ENCODE measurements around the gene MRPL20.
A peak's percentile ranks its signal among the peaks of the same experiment; 100 is the strongest.

Gene MRPL20

DNA sequence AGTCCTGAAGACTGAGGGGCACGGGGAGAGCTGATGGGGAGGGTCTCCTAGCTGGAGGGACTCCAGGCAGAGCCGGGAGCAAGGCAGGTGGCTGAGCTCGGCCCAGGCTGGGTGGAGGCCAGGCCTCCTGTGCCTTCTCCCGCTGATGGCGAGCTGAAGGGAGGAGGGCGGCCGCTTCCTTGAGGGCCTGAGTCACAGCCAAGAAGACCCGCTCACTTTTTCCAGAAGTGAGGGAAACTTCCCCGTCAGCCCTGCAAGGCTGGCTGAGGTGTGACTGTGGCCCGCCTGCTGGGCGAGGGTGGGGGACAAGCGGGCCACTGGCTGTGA lies 26.7 kb upstream of the MRPL20 start:
- Mint-ChIP-seq H3K27me3 (ENCODE audit: low read depth, poor library complexity) (no peaks in the 10 kb centered on the region), H3K36me3 (ENCODE audit: low read depth) (no peaks in the 10 kb centered on the region), H3K9me3 (no peaks in the 10 kb centered on the region), H3K4me1 (peaks cover 47% of the 10 kb centered on the region), H3K27ac (peak overlapping the region; percentile 57), H3K4me3 (peak overlapping the region; percentile 32)
- no peak for TF ChIP-seq CTCF (IDR thresholded peaks at IDR 0.05)
- peak; percentile 42 for DNase-seq

- H3K9me3 Mint-ChIP-seq, result peaks cover 5% of the 10 kb centered on the region
- peak overlapping the region; percentile 48 for H3K4me3 Mint-ChIP-seq
- peak overlapping the region; percentile 72 for H3K27ac Mint-ChIP-seq
- peak; percentile 69 for DNase-seq
- H3K36me3 Mint-ChIP-seq (ENCODE audit: low read depth), result no peaks in the 10 kb centered on the region
- no peaks in the 10 kb centered on the region for H3K27me3 Mint-ChIP-seq (ENCODE audit: low read depth, poor library complexity)
- TF ChIP-seq CTCF (IDR thresholded peaks at IDR 0.05), result no peak
- H3K4me1 Mint-ChIP-seq, result peaks cover 47% of the 10 kb centered on the region
Measured at GRCh38 chr1:1432951-1433803, 26.1 kb upstream of the MRPL20 start.

DNA sequence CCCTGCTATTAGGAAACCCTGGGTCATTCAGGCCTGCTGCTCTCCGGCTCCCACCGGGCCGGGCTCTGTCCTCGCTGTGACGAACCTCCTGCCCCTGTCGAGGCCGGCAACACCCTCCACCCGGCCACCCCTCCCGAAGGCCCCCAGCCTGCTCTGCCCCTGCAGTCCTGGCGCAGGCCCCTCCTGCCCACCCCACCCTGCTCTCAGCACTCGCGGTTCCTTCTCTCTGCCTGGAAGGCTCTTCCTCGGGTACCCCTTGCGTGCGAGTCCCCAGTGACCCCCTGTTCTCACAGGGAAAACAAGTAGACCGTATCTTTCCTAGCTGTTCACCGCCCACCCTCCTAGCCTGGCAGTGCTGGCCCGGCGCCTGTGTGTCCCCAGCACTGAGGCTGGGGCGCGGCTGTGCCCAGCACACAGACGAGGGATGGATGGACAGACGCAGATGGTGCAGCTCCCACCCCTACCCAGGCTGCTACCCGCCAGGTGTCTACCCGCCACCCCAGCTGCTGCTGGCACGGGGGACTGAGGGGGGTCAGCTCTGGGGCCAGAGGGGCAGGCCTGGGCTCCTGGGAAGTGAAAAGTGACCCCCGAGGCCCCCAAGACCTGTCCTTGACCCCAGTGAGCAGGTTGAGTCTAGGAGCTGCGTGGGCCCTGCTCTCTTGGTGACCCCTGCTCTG lies 25.3 kb upstream of the MRPL20 start:
- H3K36me3 Mint-ChIP-seq (ENCODE audit: low read depth), result no peaks in the 10 kb centered on the region
- peaks cover 5% of the 10 kb centered on the region for H3K9me3 Mint-ChIP-seq
- peak overlapping the region; percentile 45 for H3K27ac Mint-ChIP-seq
- DNase-seq, result no peak
- no peaks in the 10 kb centered on the region for H3K27me3 Mint-ChIP-seq (ENCODE audit: low read depth, poor library complexity)
- no peak for TF ChIP-seq CTCF (IDR thresholded peaks at IDR 0.05)
- H3K4me1 Mint-ChIP-seq, result peaks cover 47% of the 10 kb centered on the region
- peak overlapping the region; percentile 48 for H3K4me3 Mint-ChIP-seq

DNA sequence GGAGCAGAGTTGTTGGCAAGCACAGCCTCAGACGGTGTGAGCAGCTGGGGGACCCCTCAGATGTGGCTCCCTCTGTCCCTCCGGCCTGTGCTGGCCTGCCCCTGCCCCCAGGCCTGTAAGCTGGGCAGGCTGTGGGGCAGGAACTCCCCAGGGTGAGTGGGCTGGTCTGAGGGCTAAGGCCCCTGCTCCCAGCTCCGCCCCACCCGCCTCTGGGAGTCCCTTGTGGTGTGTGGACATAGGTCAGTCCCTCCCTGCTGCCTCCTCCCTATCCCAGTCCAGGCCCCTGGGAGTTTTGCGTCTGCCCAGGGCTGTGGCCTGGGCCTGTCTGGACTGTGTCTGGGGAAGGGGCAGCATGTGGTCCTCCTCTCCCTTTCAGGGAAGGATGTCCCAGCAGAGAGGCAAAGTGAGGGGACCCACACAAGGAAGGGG lies 24.8 kb upstream of the MRPL20 start:
- no peaks in the 10 kb centered on the region for H3K27me3 Mint-ChIP-seq (ENCODE audit: low read depth, poor library complexity)
- no peak overlapping the region for H3K27ac Mint-ChIP-seq
- no peak overlapping the region for H3K4me3 Mint-ChIP-seq
- no peaks in the 10 kb centered on the region for H3K36me3 Mint-ChIP-seq (ENCODE audit: low read depth)
- no peak for TF ChIP-seq CTCF (IDR thresholded peaks at IDR 0.05)
- peak; percentile 60 for DNase-seq
- peaks cover 47% of the 10 kb centered on the region for H3K4me1 Mint-ChIP-seq
- peaks cover 5% of the 10 kb centered on the region for H3K9me3 Mint-ChIP-seq

DNA sequence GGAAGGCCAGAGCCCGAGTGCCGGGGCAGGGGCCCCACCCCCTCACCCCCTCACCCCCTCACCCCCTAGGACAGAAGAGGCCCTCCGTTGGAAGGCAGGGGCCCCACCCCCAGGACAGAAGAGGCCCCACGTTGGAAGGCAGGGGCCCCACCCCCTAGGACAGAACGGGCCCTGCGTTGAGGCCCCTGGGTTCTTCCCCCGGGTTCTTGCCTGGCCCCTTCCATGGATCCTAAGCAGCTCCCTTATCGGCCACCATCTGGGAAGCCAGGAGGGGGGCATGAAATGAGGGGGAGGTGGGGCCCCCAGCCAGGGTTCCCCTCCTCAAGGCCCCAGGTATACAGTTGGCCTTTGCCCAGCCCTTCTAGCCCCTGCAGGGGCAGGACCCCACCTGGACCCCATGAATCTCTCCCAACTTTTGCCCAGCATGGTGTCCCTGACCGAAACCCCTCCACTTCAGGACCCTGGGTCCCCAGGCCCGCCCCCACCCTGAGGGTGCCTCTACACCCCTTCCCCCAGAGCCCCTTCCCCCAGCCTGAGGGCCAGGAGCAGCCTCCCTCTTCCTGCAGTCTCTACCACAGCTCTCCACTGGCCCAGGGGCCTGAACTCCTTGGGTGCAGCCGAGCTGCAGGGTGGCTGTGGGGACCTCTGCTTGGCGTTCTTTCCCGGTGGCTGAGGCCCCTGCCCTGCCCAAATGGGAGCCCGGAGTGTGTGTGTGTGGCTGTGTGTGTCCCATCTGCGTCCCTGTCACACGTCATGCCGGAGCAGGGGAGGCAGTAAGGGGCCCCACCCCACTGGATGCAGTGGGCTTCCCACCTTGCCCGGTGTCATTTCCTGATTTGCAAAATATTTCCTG lies 24.1 kb upstream of the MRPL20 start:
- H3K4me3 Mint-ChIP-seq, result no peak overlapping the region
- DNase-seq, result no peak
- H3K27ac Mint-ChIP-seq, result peak overlapping the region; percentile 57
- TF ChIP-seq CTCF (IDR thresholded peaks at IDR 0.05), result no peak
- no peaks in the 10 kb centered on the region for H3K36me3 Mint-ChIP-seq (ENCODE audit: low read depth)
- H3K27me3 Mint-ChIP-seq (ENCODE audit: low read depth, poor library complexity), result no peaks in the 10 kb centered on the region
- peaks cover 48% of the 10 kb centered on the region for H3K4me1 Mint-ChIP-seq
- peaks cover 5% of the 10 kb centered on the region for H3K9me3 Mint-ChIP-seq

Data from nephron progenitor cell (in vitro differentiated cells).